ENCODE data around the gene PLEKHM2.

Gene PLEKHM2, protein sequence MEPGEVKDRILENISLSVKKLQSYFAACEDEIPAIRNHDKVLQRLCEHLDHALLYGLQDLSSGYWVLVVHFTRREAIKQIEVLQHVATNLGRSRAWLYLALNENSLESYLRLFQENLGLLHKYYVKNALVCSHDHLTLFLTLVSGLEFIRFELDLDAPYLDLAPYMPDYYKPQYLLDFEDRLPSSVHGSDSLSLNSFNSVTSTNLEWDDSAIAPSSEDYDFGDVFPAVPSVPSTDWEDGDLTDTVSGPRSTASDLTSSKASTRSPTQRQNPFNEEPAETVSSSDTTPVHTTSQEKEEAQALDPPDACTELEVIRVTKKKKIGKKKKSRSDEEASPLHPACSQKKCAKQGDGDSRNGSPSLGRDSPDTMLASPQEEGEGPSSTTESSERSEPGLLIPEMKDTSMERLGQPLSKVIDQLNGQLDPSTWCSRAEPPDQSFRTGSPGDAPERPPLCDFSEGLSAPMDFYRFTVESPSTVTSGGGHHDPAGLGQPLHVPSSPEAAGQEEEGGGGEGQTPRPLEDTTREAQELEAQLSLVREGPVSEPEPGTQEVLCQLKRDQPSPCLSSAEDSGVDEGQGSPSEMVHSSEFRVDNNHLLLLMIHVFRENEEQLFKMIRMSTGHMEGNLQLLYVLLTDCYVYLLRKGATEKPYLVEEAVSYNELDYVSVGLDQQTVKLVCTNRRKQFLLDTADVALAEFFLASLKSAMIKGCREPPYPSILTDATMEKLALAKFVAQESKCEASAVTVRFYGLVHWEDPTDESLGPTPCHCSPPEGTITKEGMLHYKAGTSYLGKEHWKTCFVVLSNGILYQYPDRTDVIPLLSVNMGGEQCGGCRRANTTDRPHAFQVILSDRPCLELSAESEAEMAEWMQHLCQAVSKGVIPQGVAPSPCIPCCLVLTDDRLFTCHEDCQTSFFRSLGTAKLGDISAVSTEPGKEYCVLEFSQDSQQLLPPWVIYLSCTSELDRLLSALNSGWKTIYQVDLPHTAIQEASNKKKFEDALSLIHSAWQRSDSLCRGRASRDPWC

DNA sequence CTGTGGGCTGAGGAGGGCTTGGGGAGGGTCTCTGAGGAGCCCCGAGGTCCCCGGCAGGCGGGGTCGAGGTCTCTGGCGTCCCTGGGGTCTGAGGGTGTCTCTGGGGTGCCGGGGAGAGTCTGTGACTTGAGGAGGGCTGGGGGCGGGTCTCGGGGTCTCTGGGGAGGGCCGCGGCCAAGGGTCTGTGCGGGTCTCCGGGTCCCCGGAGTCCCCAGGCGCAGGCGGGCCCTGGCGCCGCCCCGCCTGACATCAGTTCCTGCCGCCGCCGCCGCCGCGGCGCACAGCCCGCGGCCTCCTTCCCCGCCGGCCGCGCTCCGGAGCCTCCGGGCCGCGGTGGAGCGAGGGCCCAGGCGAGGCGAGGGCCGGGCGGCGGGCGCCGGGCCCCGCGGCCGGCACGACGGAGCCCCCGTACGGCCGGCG is at the start of gene PLEKHM2:
Gene PLEKHM2 (plus strand): TSS at position 279 of the 420 bp plus-strand sequence. CDS start 239 bp downstream, outside the sequence.
- no peak for TF ChIP-seq GATA2 (IDR thresholded peaks at IDR 0.05; ENCODE audit: low read depth, low read length)
- TF ChIP-seq GATA3 (IDR thresholded peaks at IDR 0.05; ENCODE audit: low read depth, low read length), result no peak

DNA sequence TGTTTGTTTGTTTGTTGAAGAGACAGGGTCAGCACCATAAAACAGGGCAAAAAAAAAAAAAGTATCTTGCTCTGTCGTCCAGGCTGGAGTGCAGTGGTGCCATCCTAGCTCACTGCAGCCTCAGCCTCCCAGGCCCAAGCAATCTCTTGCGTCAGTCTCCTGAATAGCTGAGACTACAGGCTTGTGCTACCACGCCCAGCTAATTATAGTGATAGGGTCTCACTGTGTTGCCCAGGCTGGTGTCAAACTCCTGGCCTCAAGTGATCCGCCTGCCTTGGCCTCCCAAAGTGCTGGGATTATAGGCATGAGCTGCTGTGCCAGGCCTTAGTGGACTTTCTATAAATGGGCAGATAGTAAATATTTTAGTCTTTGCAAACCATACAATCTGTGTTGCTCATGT is 47.7 kb upstream of the PLEKHM2 start:
- TF ChIP-seq GATA3 (IDR thresholded peaks at IDR 0.05; ENCODE audit: low read depth, low read length) (no peak), GATA2 (IDR thresholded peaks at IDR 0.05; ENCODE audit: low read depth, low read length) (no peak)

DNA sequence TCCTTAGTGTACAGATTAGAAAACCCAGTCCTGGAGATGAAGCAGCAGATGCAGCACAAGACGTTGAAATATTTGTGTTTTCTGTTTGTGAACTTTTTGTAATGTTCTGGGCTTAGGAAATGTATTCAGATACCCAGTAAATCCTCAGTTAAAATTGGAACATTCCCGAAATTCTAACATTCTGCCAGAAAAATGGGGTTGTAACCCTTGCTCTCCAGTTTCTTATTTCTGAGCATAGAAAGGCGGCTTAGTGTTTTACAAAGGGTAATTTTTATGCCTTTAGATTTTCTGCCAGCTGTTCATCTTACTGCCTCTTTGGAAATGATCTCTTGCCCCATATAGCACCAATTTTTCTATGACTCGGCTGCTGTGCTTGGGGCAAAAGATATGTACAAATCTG is 46.3 kb upstream of the PLEKHM2 start:
- TF ChIP-seq GATA2 (IDR thresholded peaks at IDR 0.05; ENCODE audit: low read depth, low read length), result no peak
- TF ChIP-seq GATA3 (IDR thresholded peaks at IDR 0.05; ENCODE audit: low read depth, low read length), result no peak

DNA sequence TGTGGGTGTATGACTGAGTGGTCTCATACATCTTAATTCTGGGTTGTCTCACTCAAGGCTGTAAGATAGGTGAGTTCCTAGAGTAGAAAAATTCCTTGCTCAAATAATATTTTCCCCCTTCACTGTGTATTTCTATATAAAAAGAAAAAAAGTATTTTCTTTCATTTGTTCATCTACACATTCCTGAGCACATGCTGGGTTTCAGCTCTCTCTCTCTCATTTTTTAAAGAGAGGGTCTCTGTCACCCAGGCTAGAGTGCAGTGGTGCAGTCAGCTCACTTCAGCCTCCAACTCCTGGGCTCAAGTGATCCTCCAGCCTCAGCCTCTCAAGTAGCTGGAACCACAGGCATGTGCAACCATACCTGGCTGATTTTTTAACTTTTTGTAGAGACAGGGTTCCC is 44.9 kb upstream of the PLEKHM2 start:
- TF ChIP-seq GATA3 (IDR thresholded peaks at IDR 0.05; ENCODE audit: low read depth, low read length) (no peak), GATA2 (IDR thresholded peaks at IDR 0.05; ENCODE audit: low read depth, low read length) (no peak)

DNA sequence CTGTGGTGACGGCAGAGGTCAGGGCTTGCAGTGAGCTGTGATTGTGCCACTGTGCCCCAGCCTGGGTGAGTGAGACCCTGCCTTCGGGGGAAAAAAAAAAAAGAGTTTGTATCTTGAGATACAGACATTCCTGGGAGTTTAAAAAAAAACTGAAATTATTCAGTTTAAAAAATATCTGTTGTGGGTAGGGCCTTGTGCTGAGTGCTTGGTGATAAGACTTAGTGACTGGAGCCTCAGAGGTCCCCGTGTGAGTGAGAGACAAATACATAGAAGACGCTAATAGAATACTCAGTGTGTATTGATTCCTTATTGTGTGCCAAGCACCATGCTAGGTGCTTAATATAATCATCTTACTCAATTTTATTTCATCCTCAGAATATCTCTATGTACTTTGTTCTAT is 44.2 kb upstream of the PLEKHM2 start:
- TF ChIP-seq GATA2 (IDR thresholded peaks at IDR 0.05; ENCODE audit: low read depth, low read length) (no peak), GATA3 (IDR thresholded peaks at IDR 0.05; ENCODE audit: low read depth, low read length) (no peak)

DNA sequence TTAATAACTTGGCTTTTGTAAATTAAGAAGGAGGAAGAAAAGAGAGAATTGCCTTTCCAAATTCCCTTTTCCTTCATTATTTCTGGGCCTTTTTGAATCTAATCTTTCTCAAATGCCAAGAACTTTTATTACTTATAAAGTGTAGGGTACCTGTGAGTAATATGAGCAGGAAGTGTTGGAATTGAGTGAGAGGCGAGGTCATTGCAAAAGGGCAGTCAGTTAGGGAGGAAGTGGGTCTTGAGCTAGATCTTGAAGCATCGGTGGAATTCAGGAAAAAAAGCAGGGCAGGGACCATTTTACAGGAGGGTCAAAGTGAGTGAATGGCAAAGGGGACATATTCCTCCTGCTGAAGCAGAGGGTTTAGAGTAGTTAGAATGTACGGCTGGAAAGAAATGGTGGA is 43.5 kb upstream of the PLEKHM2 start:
- TF ChIP-seq GATA2 (IDR thresholded peaks at IDR 0.05; ENCODE audit: low read depth, low read length) (no peak), GATA3 (IDR thresholded peaks at IDR 0.05; ENCODE audit: low read depth, low read length) (no peak)

DNA sequence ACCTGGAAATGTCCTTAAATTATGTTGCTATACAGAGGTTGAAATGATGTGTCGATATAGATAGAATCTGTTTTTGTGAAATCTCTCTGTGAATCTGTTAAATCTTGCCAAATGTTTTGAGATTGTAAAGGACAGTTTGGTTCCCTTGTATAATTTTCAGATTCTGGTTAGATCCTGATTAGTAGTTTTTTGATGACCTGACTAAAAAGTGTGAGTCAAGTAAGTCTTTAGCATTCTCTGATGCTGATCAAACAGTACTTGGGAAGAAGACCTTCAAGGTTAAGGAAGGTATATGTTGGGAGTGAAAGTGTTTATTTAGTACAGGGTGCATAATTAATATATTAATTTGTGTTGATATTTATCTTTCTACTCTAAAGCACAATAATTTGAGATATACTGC is 34.2 kb upstream of the PLEKHM2 start:
- TF ChIP-seq GATA3 (IDR thresholded peaks at IDR 0.05; ENCODE audit: low read depth, low read length) (no peak), GATA2 (IDR thresholded peaks at IDR 0.05; ENCODE audit: low read depth, low read length) (no peak)

DNA sequence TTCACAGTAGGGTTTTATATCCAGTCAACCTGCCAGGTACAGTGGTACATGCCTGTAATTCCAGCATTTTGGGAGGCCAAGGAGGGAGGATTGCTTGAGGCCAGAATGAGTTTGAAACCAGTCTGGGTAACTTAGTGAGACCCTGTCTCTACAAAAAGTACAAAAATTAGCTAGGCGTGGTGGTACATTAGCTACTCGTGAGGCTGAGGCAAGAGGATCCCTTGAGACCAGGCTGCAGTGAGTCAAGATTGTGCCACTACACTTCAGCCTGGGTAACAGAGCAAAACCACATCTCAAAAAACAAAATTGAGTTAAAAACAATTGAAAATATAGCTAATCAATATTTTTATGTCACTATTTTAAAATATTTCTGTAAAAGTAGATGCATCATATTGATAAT is 33.7 kb upstream of the PLEKHM2 start:
- no peak for TF ChIP-seq GATA2 (IDR thresholded peaks at IDR 0.05; ENCODE audit: low read depth, low read length)
- TF ChIP-seq GATA3 (IDR thresholded peaks at IDR 0.05; ENCODE audit: low read depth, low read length), result no peak

DNA sequence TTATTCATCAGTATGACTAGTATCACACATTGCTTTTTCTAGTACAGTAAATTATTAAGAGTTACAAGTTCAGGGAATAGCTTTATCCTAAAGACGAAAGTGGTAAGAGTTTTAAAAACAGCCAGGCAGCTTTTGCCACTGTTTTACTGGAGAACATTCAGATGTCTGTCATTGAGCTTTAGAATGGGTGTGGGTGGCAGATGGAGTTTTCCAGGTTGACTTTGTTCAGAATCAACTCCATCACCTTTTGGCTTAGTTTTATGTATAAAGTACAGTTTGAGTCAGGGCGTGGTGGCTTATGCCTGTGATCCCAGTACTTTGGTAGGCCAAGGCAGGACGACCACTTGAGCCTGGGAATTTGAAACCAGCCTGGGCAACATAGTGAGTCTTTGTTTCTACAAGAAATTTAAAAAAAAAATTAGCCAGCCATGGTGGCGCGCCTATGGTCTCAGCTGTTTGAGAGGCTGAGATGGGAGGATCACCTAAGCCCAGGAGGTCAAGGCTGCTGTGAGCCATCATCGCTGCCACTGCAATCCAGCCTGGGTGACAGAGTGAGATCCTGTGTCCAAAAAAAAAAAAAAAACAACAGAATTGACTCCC is 29.9 kb upstream of the PLEKHM2 start:
- TF ChIP-seq GATA3 (IDR thresholded peaks at IDR 0.05; ENCODE audit: low read depth, low read length) (no peak), GATA2 (IDR thresholded peaks at IDR 0.05; ENCODE audit: low read depth, low read length) (no peak)

DNA sequence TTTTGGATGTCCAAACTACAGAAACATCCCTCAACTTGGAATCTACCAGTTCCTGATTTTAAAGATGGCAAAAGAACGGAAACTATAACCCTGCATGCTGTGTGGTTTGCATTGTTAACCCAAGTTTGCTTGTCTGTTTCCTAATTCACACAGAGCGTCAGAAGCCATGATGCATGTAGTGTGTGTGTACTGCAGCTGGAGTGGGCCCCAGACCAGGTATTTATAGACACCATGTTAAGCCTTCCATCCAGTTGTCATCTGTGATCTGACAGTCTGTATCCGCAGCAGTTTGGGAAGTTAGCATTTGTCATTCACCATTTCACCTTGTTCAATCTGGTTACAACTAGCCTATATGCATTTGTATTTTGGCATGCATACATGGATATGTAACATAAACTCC is 27.7 kb upstream of the PLEKHM2 start:
- TF ChIP-seq GATA2 (IDR thresholded peaks at IDR 0.05; ENCODE audit: low read depth, low read length), result no peak
- TF ChIP-seq GATA3 (IDR thresholded peaks at IDR 0.05; ENCODE audit: low read depth, low read length), result no peak

DNA sequence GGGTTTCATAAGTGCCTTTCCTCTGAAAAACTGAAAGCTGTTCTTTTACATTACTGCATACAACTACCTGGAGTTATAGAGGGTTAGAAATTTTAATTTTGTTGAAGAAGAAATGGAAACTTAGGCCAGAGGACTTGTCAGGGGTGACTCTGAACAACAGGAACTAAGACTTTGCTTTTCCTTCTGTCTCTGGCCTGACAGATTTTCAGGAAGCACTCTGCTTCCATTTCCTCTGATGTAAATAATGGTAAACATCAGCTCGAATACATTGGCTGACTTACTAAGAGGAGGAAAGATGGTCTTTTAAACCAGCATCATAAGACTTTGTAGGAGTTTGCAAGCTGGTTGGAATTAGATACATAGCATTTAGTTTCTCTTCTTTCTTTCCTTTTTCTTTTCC is 27.1 kb upstream of the PLEKHM2 start:
- TF ChIP-seq GATA2 (IDR thresholded peaks at IDR 0.05; ENCODE audit: low read depth, low read length) (no peak), GATA3 (IDR thresholded peaks at IDR 0.05; ENCODE audit: low read depth, low read length) (no peak)

DNA sequence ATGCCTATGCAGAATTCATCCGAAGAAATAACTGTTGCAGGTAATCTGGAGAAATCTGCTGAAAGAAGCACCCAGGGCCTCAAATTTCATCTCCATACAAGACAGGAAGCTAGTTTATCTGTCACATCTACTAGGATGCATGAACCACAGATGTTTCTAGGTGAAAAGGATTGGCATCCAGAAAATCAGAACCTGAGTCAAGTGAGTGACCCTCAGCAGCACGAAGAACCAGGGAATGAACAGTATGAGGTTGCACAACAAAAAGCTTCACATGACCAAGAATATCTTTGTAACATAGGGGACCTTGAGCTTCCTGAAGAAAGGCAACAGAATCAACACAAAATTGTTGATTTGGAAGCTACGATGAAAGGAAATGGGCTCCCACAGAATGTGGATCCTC is 24.0 kb upstream of the PLEKHM2 start:
- TF ChIP-seq GATA3 (IDR thresholded peaks at IDR 0.05; ENCODE audit: low read depth, low read length), result no peak
- TF ChIP-seq GATA2 (IDR thresholded peaks at IDR 0.05; ENCODE audit: low read depth, low read length), result no peak

DNA sequence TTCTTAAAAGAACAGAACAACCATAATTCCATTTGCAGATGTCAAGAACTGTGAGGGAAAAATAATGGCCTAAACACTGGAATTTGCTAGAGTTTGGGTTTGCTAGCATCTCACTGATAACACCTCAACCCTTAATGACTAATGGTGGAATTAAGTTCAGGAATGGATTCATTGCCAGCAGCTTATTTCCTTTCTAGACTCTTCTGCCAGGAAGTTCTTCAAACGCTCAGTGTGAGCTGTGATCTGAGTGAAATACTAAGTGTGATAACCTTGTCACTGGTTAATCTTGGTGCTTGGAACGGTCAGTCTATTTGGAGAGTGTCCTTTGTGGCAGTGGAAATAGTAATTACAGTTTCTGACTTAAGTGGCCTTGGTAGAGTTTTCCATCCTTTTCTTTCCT is 21.6 kb upstream of the PLEKHM2 start:
- TF ChIP-seq GATA3 (IDR thresholded peaks at IDR 0.05; ENCODE audit: low read depth, low read length) (no peak), GATA2 (IDR thresholded peaks at IDR 0.05; ENCODE audit: low read depth, low read length) (no peak)

DNA sequence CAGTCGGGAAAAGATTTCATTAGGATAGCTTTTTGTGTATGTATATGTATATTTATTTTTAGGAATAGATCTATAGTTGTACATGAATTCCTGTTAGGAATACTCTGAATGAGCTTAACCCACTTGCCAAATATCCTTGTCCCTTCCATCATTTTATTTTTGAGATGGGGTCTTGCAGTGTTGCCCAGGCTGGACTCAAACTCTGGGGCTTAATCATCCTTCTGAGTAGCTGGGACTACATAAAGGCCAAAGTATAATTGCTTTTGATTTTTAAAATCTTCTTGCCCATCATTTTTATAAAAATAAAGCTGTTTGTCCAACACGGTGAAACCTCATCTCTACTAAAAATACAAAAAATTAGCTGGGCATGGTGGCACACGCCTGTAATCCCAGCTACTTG is 20.2 kb upstream of the PLEKHM2 start:
- TF ChIP-seq GATA2 (IDR thresholded peaks at IDR 0.05; ENCODE audit: low read depth, low read length) (no peak), GATA3 (IDR thresholded peaks at IDR 0.05; ENCODE audit: low read depth, low read length) (no peak)

Data from SH-SY5Y (cell line).